ENCODE results near the gene PCDHGC4. TPM values are rescaled to one million over a fixed set of nuclear protein-coding genes. Genes with fewer than 3 reads are reported as not detected.

Gene PCDHGC4
- polyA plus RNA-seq, 3 donors from 2014 or later, result not detected

GRCh38 chr5:141510850-141511601 lies 26.2 kb downstream of the PCDHGC4 start:
- Mint-ChIP-seq H3K4me3 (no peak overlapping the region), H3K27me3 (ENCODE audit: low read depth in 3 of 3) (peaks cover 9 to 26% (median 14%) of the 10 kb centered on the region in 3 donors), H3K27ac (peak overlapping the region in 2 of 6 donors; percentile 39 to 51), H3K4me1 (peaks cover 41 to 42% of the 10 kb centered on the region in 2 donors), H3K9me3 (no peaks in the 10 kb centered on the region), H3K36me3 (peaks cover 0 to 23% (median 12%) of the 10 kb centered on the region in 3 donors)
- no peak for DNase-seq

DNA sequence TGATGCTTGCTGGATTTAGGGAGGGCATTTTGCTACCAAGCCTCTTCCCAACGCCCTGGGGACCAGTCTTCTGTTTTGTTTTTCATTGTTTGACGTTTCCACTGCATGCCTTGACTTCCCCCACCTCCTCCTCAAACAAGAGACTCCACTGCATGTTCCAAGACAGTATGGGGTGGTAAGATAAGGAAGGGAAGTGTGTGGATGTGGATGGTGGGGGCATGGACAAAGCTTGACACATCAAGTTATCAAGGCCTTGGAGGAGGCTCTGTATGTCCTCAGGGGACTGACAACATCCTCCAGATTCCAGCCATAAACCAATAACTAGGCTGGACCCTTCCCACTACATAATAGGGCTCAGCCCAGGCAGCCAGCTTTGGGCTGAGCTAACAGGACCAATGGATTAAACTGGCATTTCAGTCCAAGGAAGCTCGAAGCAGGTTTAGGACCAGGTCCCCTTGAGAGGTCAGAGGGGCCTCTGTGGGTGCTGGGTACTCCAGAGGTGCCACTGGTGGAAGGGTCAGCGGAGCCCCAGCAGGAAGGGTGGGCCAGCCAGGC lies 27.0 kb downstream of the PCDHGC4 start:
- Mint-ChIP-seq H3K9me3 (no peaks in the 10 kb centered on the region), H3K4me1 (peaks cover 47 to 51% of the 10 kb centered on the region in 2 donors), H3K36me3 (peaks cover 2 to 30% (median 18%) of the 10 kb centered on the region in 3 donors), H3K4me3 (peak overlapping the region in 4 of 5 donors; percentile 39 to 90 (median 70)), H3K27me3 (ENCODE audit: low read depth in 3 of 3) (peaks cover 9 to 28% (median 12%) of the 10 kb centered on the region in 3 donors), H3K27ac (peak overlapping the region in 4 of 6 donors; percentile 9 to 84 (median 53))
- no peak for DNase-seq

DNA sequence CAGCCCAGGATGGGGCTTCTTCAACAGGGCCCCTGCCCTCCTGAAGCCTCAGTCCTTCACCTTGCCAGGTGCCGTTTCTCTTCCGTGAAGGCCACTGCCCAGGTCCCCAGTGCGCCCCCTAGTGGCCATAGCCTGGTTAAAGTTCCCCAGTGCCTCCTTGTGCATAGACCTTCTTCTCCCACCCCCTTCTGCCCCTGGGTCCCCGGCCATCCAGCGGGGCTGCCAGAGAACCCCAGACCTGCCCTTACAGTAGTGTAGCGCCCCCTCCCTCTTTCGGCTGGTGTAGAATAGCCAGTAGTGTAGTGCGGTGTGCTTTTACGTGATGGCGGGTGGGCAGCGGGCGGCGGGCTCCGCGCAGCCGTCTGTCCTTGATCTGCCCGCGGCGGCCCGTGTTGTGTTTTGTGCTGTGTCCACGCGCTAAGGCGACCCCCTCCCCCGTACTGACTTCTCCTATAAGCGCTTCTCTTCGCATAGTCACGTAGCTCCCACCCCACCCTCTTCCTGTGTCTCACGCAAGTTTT lies 27.6 kb downstream of the PCDHGC4 start:
- Mint-ChIP-seq H3K27ac (peak overlapping the region in 5 of 6 donors; percentile 67 to 84 (median 81)), H3K4me1 (peaks cover 50 to 57% of the 10 kb centered on the region in 2 donors), H3K36me3 (peaks cover 6 to 35% (median 17%) of the 10 kb centered on the region in 3 donors), H3K9me3 (no peaks in the 10 kb centered on the region), H3K4me3 (peak overlapping the region; percentile 85 to 95 (median 90)), H3K27me3 (ENCODE audit: low read depth in 3 of 3) (peaks cover 9 to 28% (median 11%) of the 10 kb centered on the region in 3 donors)
- peak; percentile 73 to 79 (median 76) for DNase-seq

GRCh38 chr5:141512911-141513626 lies 28.2 kb downstream of the PCDHGC4 start:
- Mint-ChIP-seq H3K27ac (peak overlapping the region; percentile 55 to 84 (median 82)), H3K4me3 (peak overlapping the region; percentile 85 to 95 (median 90)), H3K27me3 (ENCODE audit: low read depth in 3 of 3) (peaks cover 9 to 28% (median 11%) of the 10 kb centered on the region in 3 donors), H3K9me3 (no peaks in the 10 kb centered on the region), H3K36me3 (peaks cover 6 to 41% (median 17%) of the 10 kb centered on the region in 3 donors), H3K4me1 (peaks cover 50 to 63% of the 10 kb centered on the region in 2 donors)
- peak in 2 of 3 donors; percentile 6 to 29 for DNase-seq

DNA sequence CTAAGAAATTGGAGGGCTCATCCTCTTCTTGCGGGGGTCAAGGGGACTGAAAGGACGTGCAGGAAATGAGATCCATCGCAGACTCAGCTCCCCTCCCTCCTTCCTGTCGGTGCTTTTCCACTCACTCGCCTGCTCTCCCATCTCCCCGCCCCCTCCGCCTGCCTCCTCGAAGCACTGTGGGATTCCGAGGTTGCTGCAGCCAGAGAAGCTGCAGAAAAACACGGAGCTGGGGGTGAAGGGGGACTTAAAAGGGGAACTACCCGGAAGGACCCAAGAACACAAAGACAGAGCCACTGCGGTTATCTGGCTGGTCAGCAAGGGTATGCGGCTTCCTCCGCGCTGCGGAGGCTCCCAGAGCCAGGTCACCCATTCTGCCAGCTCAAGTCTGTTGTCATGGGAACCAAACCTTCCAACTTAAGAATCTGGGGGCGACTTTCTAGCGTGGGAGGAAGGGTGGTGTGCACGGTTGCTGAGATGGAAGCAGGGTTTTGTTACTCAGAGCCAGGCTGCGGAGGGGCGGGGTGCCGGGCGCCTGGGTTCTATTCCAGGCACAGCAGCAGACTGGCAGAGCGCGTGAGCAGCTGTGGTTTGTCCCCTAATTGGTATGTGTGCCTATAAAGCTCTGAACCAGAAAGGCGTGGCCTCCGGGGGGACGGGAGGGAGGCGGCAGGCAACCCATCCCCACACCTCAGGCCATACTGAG lies 28.9 kb downstream of the PCDHGC4 start:
- Mint-ChIP-seq H3K4me3 (peak overlapping the region; percentile 85 to 95 (median 90)), H3K4me1 (peaks cover 50 to 65% of the 10 kb centered on the region in 2 donors), H3K36me3 (peaks cover 7 to 46% (median 17%) of the 10 kb centered on the region in 3 donors), H3K27ac (peak overlapping the region; percentile 46 to 84 (median 82)), H3K9me3 (no peaks in the 10 kb centered on the region), H3K27me3 (ENCODE audit: low read depth in 3 of 3) (peaks cover 9 to 28% (median 11%) of the 10 kb centered on the region in 3 donors)
- DNase-seq, result peak; percentile 24 to 44 (median 30)

DNA sequence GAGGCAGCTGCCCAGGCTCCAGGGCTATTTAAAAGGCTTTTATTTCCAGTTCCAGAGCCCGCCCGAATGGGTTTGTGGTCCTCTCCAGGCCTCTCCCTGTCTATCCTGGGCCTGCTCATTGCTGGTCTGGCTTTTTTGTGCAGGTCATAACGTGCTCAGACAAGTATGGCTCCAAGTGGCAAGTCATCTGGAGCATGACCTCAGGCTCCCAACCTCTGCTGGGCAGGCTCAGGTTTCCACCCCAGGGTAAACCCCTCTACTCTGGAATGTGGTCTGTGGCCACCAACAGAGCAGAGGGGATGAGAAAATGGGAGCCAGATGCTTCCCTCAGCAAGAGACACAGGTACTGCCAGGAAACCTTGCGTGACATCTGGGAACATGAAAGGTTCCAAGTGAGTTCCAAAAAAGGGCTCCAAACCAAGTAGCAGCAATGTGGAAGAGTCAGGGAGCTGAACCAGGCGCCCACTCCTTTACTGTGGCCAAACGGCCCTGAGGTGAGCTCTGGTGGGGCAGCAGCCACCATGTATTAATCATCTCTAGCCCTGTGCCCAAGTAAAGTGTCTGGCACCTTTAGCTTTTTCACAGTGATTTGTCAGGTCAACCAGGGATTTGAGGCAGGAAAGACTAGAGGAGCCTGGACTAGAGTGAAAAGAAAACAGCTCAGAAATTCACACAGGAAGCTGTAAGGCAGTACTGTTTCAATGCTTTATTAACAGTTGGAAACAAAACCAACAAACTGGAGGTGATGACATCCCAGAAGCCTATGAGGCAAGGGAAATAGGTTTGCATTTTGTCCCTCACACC lies 29.7 kb downstream of the PCDHGC4 start:
- H3K27me3 Mint-ChIP-seq (ENCODE audit: low read depth in 3 of 3), result peaks cover 9 to 28% (median 11%) of the 10 kb centered on the region in 3 donors
- H3K9me3 Mint-ChIP-seq, result no peaks in the 10 kb centered on the region

GRCh38 chr5:141515141-141515540 lies 30.3 kb downstream of the PCDHGC4 start:
- no peak for DNase-seq
- peaks cover 9 to 24% (median 11%) of the 10 kb centered on the region in 3 donors for H3K27me3 Mint-ChIP-seq (ENCODE audit: low read depth in 3 of 3)
- H3K36me3 Mint-ChIP-seq, result peaks cover 13 to 50% (median 17%) of the 10 kb centered on the region in 3 donors
- H3K4me3 Mint-ChIP-seq, result peak overlapping the region; percentile 20 to 95 (median 26)
- peak overlapping the region; percentile 63 to 87 (median 79) for H3K27ac Mint-ChIP-seq
- H3K9me3 Mint-ChIP-seq, result no peaks in the 10 kb centered on the region
- H3K4me1 Mint-ChIP-seq, result peaks cover 50 to 61% of the 10 kb centered on the region in 2 donors

More for the DNA sequence above, 29.7 kb downstream of the PCDHGC4 start:
- peak overlapping the region; percentile 26 to 95 (median 58) for H3K4me3 Mint-ChIP-seq
- peaks cover 50 to 61% of the 10 kb centered on the region in 2 donors for H3K4me1 Mint-ChIP-seq
- peaks cover 13 to 52% (median 17%) of the 10 kb centered on the region in 3 donors for H3K36me3 Mint-ChIP-seq
- H3K27ac Mint-ChIP-seq, result peak overlapping the region; percentile 63 to 87 (median 79)
- DNase-seq, result peak; percentile 25 to 38 (median 28)

DNA sequence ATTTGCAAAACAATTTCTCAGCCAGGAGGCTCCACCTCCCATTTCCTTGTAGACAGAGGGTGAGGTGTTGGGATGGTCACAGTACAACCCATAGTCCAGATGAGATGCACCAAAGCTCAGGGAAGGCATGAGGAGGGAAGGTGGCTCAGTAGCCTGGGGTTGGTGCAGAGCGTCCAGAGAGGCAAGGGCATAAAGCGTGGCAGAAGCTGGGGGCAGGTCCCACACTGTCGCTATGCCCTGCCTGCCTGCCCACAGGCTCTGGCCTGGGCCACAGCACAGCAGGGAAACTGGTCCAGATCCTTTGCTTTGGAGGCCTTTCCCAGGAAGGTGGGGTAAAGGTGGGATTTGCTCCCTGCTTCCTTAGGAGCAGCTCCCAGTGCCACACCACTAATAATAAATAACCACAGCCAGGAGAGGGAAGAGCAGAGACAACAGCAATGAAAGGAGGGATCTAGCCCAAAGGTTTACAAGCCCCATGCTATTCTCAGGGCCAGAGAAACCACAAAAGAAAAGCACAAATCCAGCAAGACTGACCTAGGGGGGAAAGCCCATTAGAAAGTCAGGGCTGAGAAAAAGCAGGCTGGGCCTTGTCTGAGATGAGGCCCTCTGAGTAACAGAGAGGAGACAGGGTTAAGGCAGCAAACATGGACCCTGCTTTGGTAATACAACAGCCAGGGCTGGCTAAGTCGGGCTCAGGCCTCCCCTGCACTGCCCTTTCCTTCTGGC lies 31.3 kb downstream of the PCDHGC4 start:
- H3K27ac Mint-ChIP-seq, result peak overlapping the region in 5 of 6 donors; percentile 24 to 84 (median 59)
- peaks cover 18 to 54% (median 18%) of the 10 kb centered on the region in 3 donors for H3K36me3 Mint-ChIP-seq
- H3K4me1 Mint-ChIP-seq, result peaks cover 51 to 63% of the 10 kb centered on the region in 2 donors
- H3K27me3 Mint-ChIP-seq (ENCODE audit: low read depth in 3 of 3), result peaks cover 11 to 25% (median 12%) of the 10 kb centered on the region in 3 donors
- no peaks in the 10 kb centered on the region for H3K9me3 Mint-ChIP-seq
- no peak for DNase-seq
- H3K4me3 Mint-ChIP-seq, result peak overlapping the region in 2 of 5 donors; percentile 23 to 29

DNA sequence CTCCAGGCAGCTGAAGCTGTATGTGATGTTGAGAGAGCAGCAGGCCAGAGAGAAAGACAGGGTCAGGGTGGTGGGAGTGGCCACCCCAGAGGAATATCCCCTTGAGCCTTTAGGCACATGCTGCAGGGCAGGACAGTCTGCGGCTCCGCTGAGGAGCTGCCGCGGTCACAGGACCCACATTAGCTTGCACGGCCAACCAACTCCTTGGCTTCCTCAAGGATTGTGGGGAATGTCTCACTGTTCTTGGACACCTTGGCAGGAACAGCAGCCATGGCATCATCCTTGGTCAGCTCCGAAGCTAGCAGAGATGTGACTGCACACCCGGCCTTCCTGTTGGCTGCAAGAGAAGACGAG lies 31.8 kb downstream of the PCDHGC4 start:
- no peaks in the 10 kb centered on the region for H3K9me3 Mint-ChIP-seq
- peaks cover 19 to 59% (median 22%) of the 10 kb centered on the region in 3 donors for H3K36me3 Mint-ChIP-seq
- no peak for DNase-seq
- peak overlapping the region in 5 of 6 donors; percentile 4 to 84 (median 48) for H3K27ac Mint-ChIP-seq
- H3K4me3 Mint-ChIP-seq, result no peak overlapping the region
- H3K4me1 Mint-ChIP-seq, result peaks cover 50 to 68% of the 10 kb centered on the region in 2 donors
- H3K27me3 Mint-ChIP-seq (ENCODE audit: low read depth in 3 of 3), result peaks cover 11 to 25% (median 12%) of the 10 kb centered on the region in 3 donors

GRCh38 chr5:141517312-141517711 lies 32.5 kb downstream of the PCDHGC4 start:
- Mint-ChIP-seq H3K9me3 (no peaks in the 10 kb centered on the region), H3K36me3 (peaks cover 21 to 66% (median 27%) of the 10 kb centered on the region in 3 donors), H3K4me1 (peaks cover 49 to 73% of the 10 kb centered on the region in 2 donors), H3K4me3 (no peak overlapping the region), H3K27me3 (ENCODE audit: low read depth in 3 of 3) (peaks cover 11 to 24% (median 11%) of the 10 kb centered on the region in 3 donors), H3K27ac (peak overlapping the region in 2 of 6 donors; percentile 4 to 84)
- no peak for DNase-seq

DNA sequence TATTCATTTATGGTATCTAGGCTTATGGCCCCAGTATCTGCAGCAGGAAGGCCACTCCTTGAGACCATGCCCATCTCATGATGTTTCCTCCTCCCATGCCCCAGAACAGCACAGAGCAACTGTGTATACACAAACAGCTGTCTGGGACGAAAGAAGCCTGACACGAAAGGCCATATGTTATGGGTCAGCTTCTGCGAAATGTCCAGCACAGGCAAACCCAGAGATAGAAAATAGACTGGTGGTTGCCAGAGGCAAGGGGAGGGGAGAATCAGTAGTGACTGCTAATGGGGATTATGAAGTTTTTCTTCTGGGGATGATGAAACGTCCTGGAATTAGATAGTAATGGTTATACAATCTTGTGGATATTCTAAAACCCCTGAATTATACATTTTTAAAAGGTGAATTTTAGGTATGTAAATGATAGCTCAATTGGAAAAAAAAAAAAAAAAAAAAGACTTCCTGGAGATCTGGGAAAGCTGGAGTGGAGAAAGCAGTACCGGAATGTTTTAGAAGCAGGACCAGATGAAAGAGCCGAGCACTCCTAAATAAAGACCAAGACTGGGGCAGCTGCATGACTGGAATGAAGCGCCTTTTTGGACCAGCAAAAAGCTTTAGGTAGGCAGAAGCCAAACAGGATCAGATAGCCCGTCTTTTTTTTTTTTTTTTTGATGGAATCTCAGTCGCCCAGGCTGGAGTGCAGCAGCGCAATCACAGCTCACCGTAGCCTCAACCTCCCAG lies 33.2 kb downstream of the PCDHGC4 start:
- Mint-ChIP-seq H3K36me3 (peaks cover 21 to 68% (median 28%) of the 10 kb centered on the region in 3 donors), H3K9me3 (no peaks in the 10 kb centered on the region), H3K27me3 (ENCODE audit: low read depth in 3 of 3) (peaks cover 4 to 16% (median 5%) of the 10 kb centered on the region in 3 donors), H3K27ac (peak overlapping the region in 3 of 6 donors; percentile 15 to 84 (median 58)), H3K4me3 (no peak overlapping the region), H3K4me1 (peaks cover 42 to 67% of the 10 kb centered on the region in 2 donors)
- DNase-seq, result no peak
